Suprapubic skin (tissue), 4 donors: ENCODE results near the gene FSTL3. TPM values are rescaled to one million over a fixed set of nuclear protein-coding genes. Genes with fewer than 3 reads are reported as not detected.
A peak's percentile ranks its signal among the peaks of the same experiment; 100 is the strongest.

ENCODE experiments used
- DNase-seq, 2 donors: peaks; one replicate each; pipeline ENCODE4 v3.0.0-alpha.2; 2019; ENCODE audit warnings: low spot score in 2 of 2
- H3K27ac ChIP-seq: fragments of 200-600 bp; sonication (generic); one replicate; pipeline ENCODE4 v1.5.1; 2019
- H3K27me3 ChIP-seq: fragments of 200-600 bp; sonication (generic); one replicate; pipeline ENCODE4 v1.5.1; 2019
- H3K36me3 ChIP-seq: fragments of 200-600 bp; sonication (generic); one replicate; pipeline ENCODE4 v1.5.1; 2019
- H3K4me1 ChIP-seq: fragments of 200-600 bp; sonication (generic); one replicate; pipeline ENCODE4 v1.5.1; 2019
- H3K4me3 ChIP-seq: fragments of 200-600 bp; sonication (generic); one replicate; pipeline ENCODE4 v1.5.1; 2019; ENCODE audit warnings: mild to moderate bottlenecking
- H3K9me3 ChIP-seq: fragments of 200-600 bp; sonication (generic); one replicate; pipeline ENCODE4 v1.5.1; 2019
- CTCF ChIP-seq, 2 donors: fragments of 200-600 bp in 1 of 2; fragments of 450-650 bp in 1 of 2; sonication (generic) in 1 of 2; IDR thresholded peaks; one replicate each; pipeline ENCODE4 v1.5.1; 2016 to 2019; ENCODE audit warnings: antibody characterized with exemption in 2 of 2, mild to moderate bottlenecking in 1 of 2, moderate library complexity in 1 of 2
- EP300 ChIP-seq: sonication (generic); formaldehyde crosslinking; IDR thresholded peaks from one replicate; pipeline ENCODE4 v1.6.1; 2017; ENCODE audit warnings: antibody characterized with exemption
- POLR2A ChIP-seq, 2 donors: fragments of 450-650 bp; IDR thresholded peaks; one replicate each; pipeline ENCODE4 v1.6.1; 2017; ENCODE audit warnings: antibody characterized with exemption in 2 of 2, mild to moderate bottlenecking in 2 of 2, moderate library complexity in 2 of 2
- POLR2AphosphoS5 ChIP-seq, 3 donors: sonication (generic); formaldehyde crosslinking; IDR thresholded peaks; one replicate each; pipeline ENCODE4 v1.6.1; 2017; ENCODE audit warnings: antibody characterized with exemption in 3 of 3
- WGBS: methylation state at CpG from one replicate; pipeline ENCODE4 v1.1.5; 2018; 5-methylcytosine and 5-hydroxymethylcytosine counted together
- total RNA-seq, 4 donors: library from RNA; depleted of rRNA; stranded (reverse); fragments of >200 nt; gene quantifications; one replicate each; pipeline ENCODE4 v1.1.0, GENCODE V29; 2016

The FSTL3 gene
- total RNA-seq, 4 donors from 2014 or later: 19.6 to 61.4 (median 59.0) TPM

GRCh38 chr19:642767-643727, 33.1 kb upstream of the FSTL3 start:
- no peak for TF ChIP-seq POLR2AphosphoS5 (IDR thresholded peaks at IDR 0.05)
- TF ChIP-seq POLR2A (IDR thresholded peaks at IDR 0.05): no peak
- TF ChIP-seq EP300: no peak
- no peak for TF ChIP-seq CTCF (IDR thresholded peaks at IDR 0.05)

DNA sequence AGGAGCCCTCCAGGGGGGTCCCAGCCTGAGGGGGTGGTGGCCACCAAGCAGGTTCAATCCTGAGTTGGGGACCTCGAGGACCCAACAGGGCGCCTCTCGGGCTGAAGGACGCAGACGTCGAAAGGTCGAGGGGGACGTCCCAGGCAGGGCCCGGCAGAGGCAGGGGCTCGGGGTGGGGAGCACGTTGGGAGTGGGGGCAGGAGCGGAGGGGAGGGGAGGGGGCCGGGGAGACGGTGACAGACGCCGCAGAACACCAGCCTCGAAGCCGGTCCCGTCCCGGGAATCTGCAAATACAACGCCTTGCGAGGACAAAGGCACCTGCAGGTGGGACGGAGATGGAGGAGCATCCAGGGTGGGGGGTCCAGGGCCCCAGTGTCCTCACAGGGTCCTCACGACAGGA, 32.5 kb upstream of the FSTL3 start:
- H3K36me3 ChIP-seq: peaks cover 44% of the 10 kb centered on the region
- H3K9me3 ChIP-seq: no peaks in the 10 kb centered on the region
- no peak overlapping the region for H3K27ac ChIP-seq
- TF ChIP-seq EP300 (no peak), CTCF (IDR thresholded peaks at IDR 0.05) (no peak), POLR2AphosphoS5 (IDR thresholded peaks at IDR 0.05) (no peak), POLR2A (IDR thresholded peaks at IDR 0.05) (no peak)
- no peak overlapping the region for H3K4me3 ChIP-seq
- H3K4me1 ChIP-seq: peaks cover 11% of the 10 kb centered on the region
- H3K27me3 ChIP-seq: no peaks in the 10 kb centered on the region
- WGBS: 90% methylated on average over 24 of the region's 24 CpGs
- no peak for DNase-seq

More at GRCh38 chr19:642767-643727, 33.1 kb upstream of the FSTL3 start:
- Histone ChIP-seq H3K36me3 (peaks cover 38% of the 10 kb centered on the region), H3K4me3 (no peak overlapping the region), H3K9me3 (no peaks in the 10 kb centered on the region), H3K27me3 (no peaks in the 10 kb centered on the region), H3K27ac (no peak overlapping the region), H3K4me1 (peaks cover 11% of the 10 kb centered on the region)
- WGBS: 82% methylated on average over 42 of the region's 70 CpGs
- no peak for DNase-seq

GRCh38 chr19:644363-644762, 31.8 kb upstream of the FSTL3 start:
- WGBS: 52% methylated on average over 14 of the region's 28 CpGs
- peaks cover 51% of the 10 kb centered on the region for H3K36me3 ChIP-seq
- no peaks in the 10 kb centered on the region for H3K9me3 ChIP-seq
- H3K4me1 ChIP-seq: peaks cover 4% of the 10 kb centered on the region
- no peaks in the 10 kb centered on the region for H3K27me3 ChIP-seq
- TF ChIP-seq POLR2AphosphoS5 (IDR thresholded peaks at IDR 0.05): no peak
- no peak for TF ChIP-seq CTCF (IDR thresholded peaks at IDR 0.05)
- TF ChIP-seq POLR2A (IDR thresholded peaks at IDR 0.05): no peak
- TF ChIP-seq EP300: no peak
- DNase-seq: no peak
- H3K4me3 ChIP-seq: no peak overlapping the region
- H3K27ac ChIP-seq: no peak overlapping the region

GRCh38 chr19:644789-645188, 31.4 kb upstream of the FSTL3 start:
- 100% methylated on average over 1 of the region's 14 CpGs for WGBS
- Histone ChIP-seq H3K27ac (no peak overlapping the region), H3K36me3 (peaks cover 55% of the 10 kb centered on the region), H3K4me1 (peaks cover 3% of the 10 kb centered on the region), H3K9me3 (no peaks in the 10 kb centered on the region), H3K4me3 (no peak overlapping the region), H3K27me3 (no peaks in the 10 kb centered on the region)
- TF ChIP-seq POLR2A (IDR thresholded peaks at IDR 0.05) (no peak), CTCF (IDR thresholded peaks at IDR 0.05) (no peak)
- DNase-seq: no peak

GRCh38 chr19:645912-646778, 30.0 kb upstream of the FSTL3 start:
- WGBS: 90% methylated on average over 34 of the region's 62 CpGs
- no peaks in the 10 kb centered on the region for H3K4me1 ChIP-seq
- TF ChIP-seq EP300 (no peak), POLR2AphosphoS5 (IDR thresholded peaks at IDR 0.05) (no peak), CTCF (IDR thresholded peaks at IDR 0.05) (no peak), POLR2A (IDR thresholded peaks at IDR 0.05) (no peak)
- H3K4me3 ChIP-seq: no peak overlapping the region
- H3K27me3 ChIP-seq: no peaks in the 10 kb centered on the region
- no peaks in the 10 kb centered on the region for H3K9me3 ChIP-seq
- peak in 1 of 2 donors; percentile 63 for DNase-seq
- H3K27ac ChIP-seq: no peak overlapping the region
- peaks cover 66% of the 10 kb centered on the region for H3K36me3 ChIP-seq
